ENCODE results near the gene TAOK3. TPM values are rescaled to one million over a fixed set of nuclear protein-coding genes. Genes with fewer than 3 reads are reported as not detected.
A peak's percentile ranks its signal among the peaks of the same experiment; 100 is the strongest.

TAOK3 gene
- total RNA-seq, 1 donor from 2014 or later = 18.3 TPM

GRCh38 chr12:118299791-118300460 lies 72.8 kb downstream of the TAOK3 start:
- H3K27ac Mint-ChIP-seq (ENCODE audit: unreplicated experiment) = no peak overlapping the region
- H3K9me3 Mint-ChIP-seq (ENCODE audit: low read depth) = no peaks in the 10 kb centered on the region
- H3K4me3 Mint-ChIP-seq (ENCODE audit: unreplicated experiment) = no peak overlapping the region
- H3K4me1 Mint-ChIP-seq (ENCODE audit: low read depth) = peaks cover 8% of the 10 kb centered on the region
- no peaks in the 10 kb centered on the region for H3K27me3 Mint-ChIP-seq (ENCODE audit: low read depth)
- TF ChIP-seq CTCF (IDR thresholded peaks at IDR 0.05) = peak; percentile 33
- no peak for DNase-seq (ENCODE audit: low spot score)
- H3K36me3 Mint-ChIP-seq (ENCODE audit: low read depth) = no peaks in the 10 kb centered on the region

GRCh38 chr12:118297284-118297683 lies 75.4 kb downstream of the TAOK3 start:
- H3K4me1 Mint-ChIP-seq (ENCODE audit: low read depth) = peaks cover 5% of the 10 kb centered on the region
- no peaks in the 10 kb centered on the region for H3K36me3 Mint-ChIP-seq (ENCODE audit: low read depth)
- TF ChIP-seq CTCF (IDR thresholded peaks at IDR 0.05) = no peak
- no peak overlapping the region for H3K4me3 Mint-ChIP-seq (ENCODE audit: unreplicated experiment)
- no peak overlapping the region for H3K27ac Mint-ChIP-seq (ENCODE audit: unreplicated experiment)
- no peaks in the 10 kb centered on the region for H3K27me3 Mint-ChIP-seq (ENCODE audit: low read depth)
- no peaks in the 10 kb centered on the region for H3K9me3 Mint-ChIP-seq (ENCODE audit: low read depth)
- DNase-seq (ENCODE audit: low spot score) = no peak

- Mint-ChIP-seq H3K4me3 (ENCODE audit: unreplicated experiment) (no peak overlapping the region), H3K27ac (ENCODE audit: unreplicated experiment) (no peak overlapping the region), H3K4me1 (ENCODE audit: low read depth) (peaks cover 2% of the 10 kb centered on the region), H3K27me3 (ENCODE audit: low read depth) (no peaks in the 10 kb centered on the region), H3K9me3 (ENCODE audit: low read depth) (no peaks in the 10 kb centered on the region), H3K36me3 (ENCODE audit: low read depth) (no peaks in the 10 kb centered on the region)
- no peak for TF ChIP-seq CTCF (IDR thresholded peaks at IDR 0.05)
- DNase-seq (ENCODE audit: low spot score) = no peak
Observed at GRCh38 chr12:118292836-118293235, 79.9 kb downstream of the TAOK3 start.

GRCh38 chr12:118290130-118290529 lies 82.6 kb downstream of the TAOK3 start:
- TF ChIP-seq CTCF (IDR thresholded peaks at IDR 0.05) = no peak
- Mint-ChIP-seq H3K27ac (ENCODE audit: unreplicated experiment) (no peak overlapping the region), H3K4me3 (ENCODE audit: unreplicated experiment) (no peak overlapping the region), H3K4me1 (ENCODE audit: low read depth) (peaks cover 2% of the 10 kb centered on the region), H3K36me3 (ENCODE audit: low read depth) (no peaks in the 10 kb centered on the region), H3K9me3 (ENCODE audit: low read depth) (no peaks in the 10 kb centered on the region), H3K27me3 (ENCODE audit: low read depth) (no peaks in the 10 kb centered on the region)
- no peak for DNase-seq (ENCODE audit: low spot score)

- Mint-ChIP-seq H3K27ac (ENCODE audit: unreplicated experiment) (no peak overlapping the region), H3K27me3 (ENCODE audit: low read depth) (no peaks in the 10 kb centered on the region), H3K9me3 (ENCODE audit: low read depth) (no peaks in the 10 kb centered on the region), H3K4me3 (ENCODE audit: unreplicated experiment) (no peak overlapping the region), H3K36me3 (ENCODE audit: low read depth) (no peaks in the 10 kb centered on the region), H3K4me1 (ENCODE audit: low read depth) (peaks cover 2% of the 10 kb centered on the region)
- TF ChIP-seq CTCF (IDR thresholded peaks at IDR 0.05) = no peak
- DNase-seq (ENCODE audit: low spot score) = no peak
Observed at GRCh38 chr12:118288174-118288573, 84.5 kb downstream of the TAOK3 start.
